D341Med (cell line): ENCODE data around the gene UGT2B17.
A peak's percentile ranks its signal among the peaks of the same experiment; 100 is the strongest.
"Not testable (repeated sequence)": the region's sequence is repeated elsewhere in the genome, so short reads cannot be mapped to it uniquely, and the experiment has no call there.

ENCODE experiments used
- DNase-seq: peaks from one replicate; pipeline ENCODE4 v3.0.0; 2012; ENCODE audit warnings: low spot score

The UGT2B17 gene

DNA sequence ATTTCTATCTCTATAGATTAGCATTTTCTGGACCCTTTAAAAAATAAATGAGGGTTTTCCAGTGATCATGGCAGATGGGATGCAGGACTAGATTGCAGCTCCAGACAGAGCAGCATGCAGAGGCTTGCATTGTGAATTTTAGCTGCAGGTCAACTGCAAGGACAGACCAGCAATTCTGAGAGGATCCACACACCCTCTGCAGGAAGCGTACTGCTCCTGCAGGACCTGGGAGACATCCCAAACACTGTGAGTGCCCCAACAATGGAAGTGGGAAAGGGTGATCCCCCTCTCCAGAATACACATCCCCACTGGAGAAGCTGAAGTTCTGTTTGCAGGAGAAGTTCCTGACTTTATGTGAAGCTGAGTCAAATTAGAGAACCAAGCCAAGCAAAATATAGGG, 7.1 kb downstream of the UGT2B17 start:
- not testable (repeated sequence) for DNase-seq

- not testable (repeated sequence) for DNase-seq
Measured at GRCh38 chr4:68568535-68568934, 7.6 kb downstream of the UGT2B17 start.

GRCh38 chr4:68566364-68566763, 9.8 kb downstream of the UGT2B17 start:
- DNase-seq: not testable (repeated sequence)

GRCh38 chr4:68565082-68565481, 11.0 kb downstream of the UGT2B17 start:
- not testable (repeated sequence) for DNase-seq

DNA sequence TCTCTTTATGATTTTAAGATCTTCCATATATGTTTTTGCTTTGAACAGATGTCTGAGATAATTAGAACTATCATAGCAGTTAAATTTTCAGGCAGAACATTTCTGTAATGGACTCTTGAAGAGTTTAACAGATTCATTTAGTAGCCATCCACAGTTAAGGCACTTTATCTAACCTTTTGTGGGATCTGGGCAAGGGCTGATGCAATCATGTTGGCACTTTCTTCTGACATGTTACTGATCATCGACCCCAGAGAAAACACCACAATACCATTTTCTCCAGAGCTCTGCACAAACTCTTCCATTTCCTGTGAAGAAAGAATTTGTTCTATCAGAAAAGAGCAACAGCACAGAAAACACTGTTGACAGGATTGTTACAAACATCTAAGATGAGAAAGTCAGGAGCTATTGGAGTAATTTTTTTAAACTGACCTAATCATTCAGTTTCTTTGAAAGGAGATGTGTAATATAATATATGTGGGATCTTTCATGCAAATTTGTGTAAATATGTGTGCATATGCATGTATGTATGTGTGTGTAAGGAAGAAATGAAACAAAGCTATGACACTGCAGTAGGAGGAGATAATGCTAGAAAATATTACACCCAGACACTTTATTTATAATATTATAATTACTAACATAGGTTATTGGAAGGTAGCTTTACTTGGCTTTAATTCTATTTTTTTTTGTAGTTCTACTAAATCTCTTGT, 15.6 kb downstream of the UGT2B17 start:
- not testable (repeated sequence) for DNase-seq

DNA sequence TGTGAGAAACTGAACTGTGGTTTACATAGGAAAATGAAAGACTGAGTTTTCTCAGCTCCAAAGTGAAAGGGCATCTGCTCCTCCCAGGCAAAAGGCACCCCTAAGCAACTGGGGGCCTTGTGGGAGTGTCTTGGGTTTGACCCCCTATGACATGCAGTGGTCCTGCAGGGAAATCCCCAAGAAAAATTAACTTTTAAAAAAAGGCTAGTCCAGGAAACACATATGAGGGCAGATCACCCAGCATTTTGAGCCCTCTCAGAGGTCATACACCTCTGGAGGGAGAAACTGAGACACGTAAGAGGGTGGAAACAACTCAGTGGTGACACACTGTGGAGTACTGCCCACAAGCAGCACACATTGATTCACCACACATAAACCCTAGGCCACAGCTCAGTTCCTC, 22.3 kb downstream of the UGT2B17 start:
- not testable (repeated sequence) for DNase-seq

DNA sequence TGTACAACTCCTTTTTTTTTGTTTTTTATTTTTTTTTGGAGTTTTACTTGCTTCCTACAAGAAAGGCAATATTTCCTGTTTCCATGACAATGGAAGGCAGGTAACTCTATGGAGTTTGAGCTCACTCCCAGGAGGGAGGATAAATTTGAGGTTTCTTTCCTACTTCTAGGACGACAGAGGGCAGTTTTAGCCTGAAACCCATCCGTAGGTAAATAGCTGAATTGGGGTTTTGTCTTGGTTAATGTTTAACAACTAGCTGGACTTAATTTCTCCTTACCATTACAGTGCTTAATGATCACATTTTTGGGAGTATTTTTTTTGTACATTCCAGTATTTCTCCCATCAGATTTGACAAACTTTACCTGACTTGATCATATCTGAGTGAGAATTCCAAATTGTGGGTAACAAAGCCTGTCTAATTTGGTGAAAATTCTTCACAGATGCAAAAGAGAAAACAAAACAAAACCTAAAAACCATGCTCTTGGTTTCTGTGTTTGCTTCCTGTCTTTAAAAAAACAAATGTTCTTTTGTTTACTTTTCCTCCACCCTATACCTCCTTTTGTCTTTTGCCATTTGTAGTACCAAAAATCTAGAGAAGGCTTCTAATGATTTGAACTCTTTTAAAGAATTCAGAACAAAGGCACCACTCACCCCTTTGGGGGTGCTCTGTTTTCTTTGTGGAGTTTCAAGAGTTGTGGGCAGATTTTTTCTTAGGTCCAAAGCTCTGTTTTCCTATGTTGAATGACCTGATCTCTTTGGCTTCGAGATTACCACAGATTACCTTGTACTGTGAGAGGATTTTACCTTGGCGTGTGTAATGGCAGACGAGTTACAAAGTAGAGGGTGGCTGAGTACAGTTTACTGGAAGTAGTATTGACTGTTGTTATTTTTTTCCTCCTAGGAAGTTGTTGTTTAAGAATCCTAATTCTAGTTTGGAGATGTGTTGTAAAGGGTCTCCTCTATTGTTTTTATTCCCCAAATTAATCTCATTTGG, 23.0 kb downstream of the UGT2B17 start:
- DNase-seq: not testable (repeated sequence)

- DNase-seq: not testable (repeated sequence)
Measured at GRCh38 chr4:68542742-68543141, 33.4 kb downstream of the UGT2B17 start.

GRCh38 chr4:68536375-68536774, 39.7 kb downstream of the UGT2B17 start:
- no peak for DNase-seq

DNA sequence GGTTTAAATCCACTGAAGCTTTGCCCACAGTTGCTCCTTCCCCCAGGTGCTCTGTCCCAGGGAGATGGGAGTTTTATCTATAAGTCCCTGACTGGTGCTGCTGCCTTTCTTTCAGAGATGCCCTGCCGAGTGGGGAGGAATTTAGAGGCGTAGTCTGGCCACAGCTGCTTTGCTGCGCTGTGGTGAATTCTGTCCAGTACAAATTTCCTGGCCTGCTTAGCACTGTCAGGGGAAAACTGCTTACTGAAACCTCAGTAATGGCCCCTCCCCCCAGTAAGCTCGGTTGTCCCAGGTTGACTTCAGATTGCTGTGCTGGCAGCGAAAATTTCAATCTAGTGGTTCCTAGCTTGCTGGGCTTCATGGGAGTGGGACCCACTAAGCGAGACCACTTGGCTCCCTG, 40.1 kb downstream of the UGT2B17 start:
- DNase-seq: no peak

DNA sequence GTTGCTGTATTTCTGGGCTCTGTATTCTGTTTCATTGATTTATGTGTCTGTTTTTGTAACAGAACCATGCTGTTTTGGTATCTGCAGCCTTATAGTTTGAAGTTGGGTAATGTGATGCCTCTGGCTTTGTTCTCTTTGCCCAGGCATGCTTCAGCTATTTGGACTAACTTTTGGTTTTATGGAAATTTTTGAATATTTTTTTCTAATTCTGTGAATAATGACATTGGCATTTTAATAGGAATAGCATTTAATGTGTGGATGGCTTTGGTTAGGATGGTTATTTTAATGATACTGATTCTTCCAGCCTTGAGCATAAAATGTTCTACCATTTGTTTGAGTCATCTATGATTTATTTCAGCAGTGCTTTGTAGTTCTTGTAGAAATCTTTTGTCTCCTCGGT, 53.9 kb downstream of the UGT2B17 start:
- DNase-seq: not testable (repeated sequence)

DNA sequence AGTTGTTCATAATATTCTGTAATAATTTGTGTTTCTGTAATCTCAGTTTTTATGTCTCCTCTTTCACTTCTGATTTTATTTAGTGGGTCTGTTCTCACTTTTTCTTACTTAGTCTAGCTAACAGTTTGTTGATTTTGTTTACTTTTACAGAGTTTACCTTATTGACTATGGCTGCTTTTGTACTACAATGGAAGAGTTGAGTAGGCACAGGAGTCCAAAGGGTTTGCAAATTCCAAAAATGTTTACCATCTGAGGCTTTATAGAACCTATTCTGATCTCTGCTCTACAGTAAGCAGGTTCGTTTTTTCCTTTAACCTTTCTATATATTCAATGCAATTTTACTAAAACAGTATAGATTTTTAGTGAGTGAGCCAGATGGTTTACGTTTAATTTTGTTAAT, 55.1 kb downstream of the UGT2B17 start:
- DNase-seq: no peak

DNA sequence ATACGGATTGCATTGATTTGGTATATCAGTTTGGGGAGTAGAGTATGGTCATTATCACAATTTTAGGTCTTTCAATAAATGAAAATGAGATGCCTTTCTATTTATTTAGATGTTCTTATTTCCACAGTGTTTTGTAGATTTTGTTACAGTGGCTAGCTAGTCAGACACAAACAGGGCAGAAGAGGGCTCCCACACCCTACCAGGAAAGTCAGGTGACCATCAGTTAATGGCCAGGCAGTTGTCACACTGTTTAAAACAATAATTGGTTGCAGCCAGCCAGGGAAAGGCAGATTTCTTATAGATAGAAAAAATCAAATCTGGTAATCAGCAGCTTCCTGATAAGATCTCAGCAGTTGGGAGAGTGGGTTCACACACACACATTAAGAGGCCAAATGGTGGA, 57.2 kb downstream of the UGT2B17 start:
- DNase-seq: no peak

GRCh38 chr4:68505452-68505851, 70.7 kb downstream of the UGT2B17 start:
- not testable (repeated sequence) for DNase-seq

DNA sequence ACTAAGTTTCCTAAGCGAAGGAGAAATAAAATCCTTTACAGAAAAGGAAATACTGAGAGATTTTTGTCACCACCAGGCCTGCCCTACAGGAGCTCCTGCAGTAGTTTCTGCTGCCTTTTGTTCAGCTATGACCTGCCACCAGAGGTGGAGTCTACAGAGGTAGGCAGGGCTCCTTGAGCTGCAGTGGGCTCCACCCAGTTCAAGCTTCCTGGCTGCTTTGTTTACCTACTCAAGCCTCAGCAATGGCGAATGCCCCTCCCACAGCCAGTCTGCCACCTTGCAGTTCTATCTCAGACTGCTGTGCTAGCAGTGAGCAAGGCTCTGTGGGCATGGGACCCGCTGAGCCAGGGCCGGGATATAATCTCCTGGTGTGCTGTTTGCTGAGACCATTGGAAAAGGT, 71.3 kb downstream of the UGT2B17 start:
- DNase-seq: not testable (repeated sequence)

DNA sequence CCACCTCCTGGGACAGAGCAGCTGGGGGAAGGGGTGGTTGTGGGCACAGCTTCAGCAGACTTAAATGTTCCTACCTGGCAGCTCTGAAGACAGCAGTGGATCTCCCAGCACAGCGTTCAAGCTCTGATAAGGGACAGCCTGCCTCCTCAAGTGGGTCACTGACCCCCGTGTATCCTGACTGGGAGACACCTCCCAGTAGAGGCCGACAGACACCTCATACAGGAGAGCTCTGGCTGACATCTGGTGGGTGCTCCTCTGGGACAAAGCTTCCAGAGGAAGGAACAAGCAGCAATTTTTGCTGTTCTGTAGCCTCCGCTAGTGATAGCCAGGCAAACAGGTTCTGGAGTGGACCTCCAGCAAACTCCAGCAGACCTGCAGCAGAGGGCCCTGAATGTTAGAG, 72.7 kb downstream of the UGT2B17 start:
- not testable (repeated sequence) for DNase-seq

DNA sequence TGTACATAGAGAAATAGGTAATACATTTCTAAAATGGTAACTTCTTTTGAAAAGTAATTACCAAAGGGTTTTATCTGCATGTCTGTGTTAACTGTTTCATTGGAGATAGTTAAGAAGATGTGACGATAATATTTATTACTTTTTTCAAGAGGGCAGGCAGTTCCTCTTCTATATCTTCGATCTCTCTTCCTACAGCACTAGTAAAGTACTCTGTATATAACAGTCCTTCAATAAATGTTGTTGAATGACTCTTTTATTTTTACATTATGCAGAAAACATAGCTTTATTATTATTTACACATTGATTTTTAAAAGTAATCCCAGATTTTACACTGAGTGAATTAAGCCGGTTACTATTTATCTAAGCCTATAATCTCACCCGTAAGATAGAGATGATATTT, 77.1 kb downstream of the UGT2B17 start:
- no peak for DNase-seq

GRCh38 chr4:68498413-68499007, 77.6 kb downstream of the UGT2B17 start:
- DNase-seq: peak; percentile 52

GRCh38 chr4:68494688-68495087, 81.4 kb downstream of the UGT2B17 start:
- no peak for DNase-seq

DNA sequence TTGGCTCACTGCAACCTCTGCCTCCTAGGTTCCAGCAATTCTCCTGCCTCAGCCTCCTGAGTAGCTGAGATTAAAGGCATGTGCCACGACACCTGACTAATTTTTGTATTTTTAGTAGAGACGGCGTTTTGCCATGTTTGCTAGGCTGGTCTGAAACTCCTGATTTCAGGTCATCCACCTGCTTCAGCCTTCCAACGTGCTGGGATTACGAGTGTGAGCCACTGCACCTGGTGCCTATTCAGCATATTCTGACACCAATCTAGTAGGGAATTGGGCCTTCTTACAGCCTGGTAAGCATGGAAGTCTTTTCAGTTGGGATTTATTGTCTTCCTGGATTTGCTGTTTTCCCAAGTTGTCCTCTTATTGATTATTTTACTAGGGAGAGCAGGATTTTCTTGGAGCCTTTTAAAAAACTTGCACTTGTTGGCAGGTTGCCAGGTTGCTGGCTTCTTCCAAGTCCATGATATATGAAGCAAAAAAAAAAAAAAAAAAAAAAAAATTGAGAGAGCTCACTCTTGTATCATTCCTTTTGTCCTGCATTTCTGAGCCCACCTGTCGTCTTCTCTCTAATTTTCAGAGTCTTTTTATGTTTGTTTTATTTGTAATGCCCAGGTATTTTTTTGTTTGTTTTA, 85.2 kb downstream of the UGT2B17 start:
- DNase-seq: no peak

DNA sequence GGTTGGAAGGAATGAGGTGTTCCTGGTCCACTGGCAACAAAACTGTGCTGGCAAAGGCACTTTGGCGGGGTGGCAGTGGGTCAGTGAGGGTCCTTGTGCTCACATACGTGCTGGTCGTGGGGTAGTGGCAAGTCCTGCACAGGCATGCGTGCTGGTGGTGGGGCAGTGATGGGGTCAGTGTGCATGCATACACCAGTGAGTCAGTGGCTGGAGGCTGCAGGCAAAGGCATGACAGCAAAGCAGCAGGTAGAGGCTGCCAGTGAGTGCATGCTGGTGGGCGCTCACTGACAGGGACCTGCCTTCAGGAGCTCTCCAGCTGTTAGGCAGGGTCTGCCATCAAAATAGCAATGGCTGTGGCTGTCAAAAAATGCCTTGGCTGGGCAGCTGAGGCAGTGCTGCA, 86.8 kb downstream of the UGT2B17 start:
- peak; percentile 13 for DNase-seq
